Duodenal mucosa (tissue), 2 donors: ENCODE measurements around the gene LITAFD.

Source experiments
- H3K27ac ChIP-seq: one replicate; pipeline ENCODE4 v1.7.0; 2013; ENCODE audit warnings: low read depth, low read length
- H3K27me3 ChIP-seq, 2 donors: one replicate each; pipeline ENCODE4 v1.7.0; 2013; ENCODE audit warnings: low read length in 2 of 2, control low read depth in 1 of 2; ENCODE audit not compliant: insufficient read depth in 2 of 2, control insufficient read depth in 1 of 2
- H3K36me3 ChIP-seq, 2 donors: one replicate each; pipeline ENCODE4 v1.7.0; 2013; ENCODE audit warnings: low read length in 2 of 2, control low read depth in 1 of 2; ENCODE audit not compliant: insufficient read depth in 2 of 2, control insufficient read depth in 1 of 2
- H3K4me1 ChIP-seq, 2 donors: one replicate each; pipeline ENCODE4 v1.7.0; 2013; ENCODE audit warnings: low read length in 2 of 2, control low read depth in 1 of 2; ENCODE audit not compliant: insufficient read depth in 2 of 2, control insufficient read depth in 1 of 2
- H3K4me3 ChIP-seq, 2 donors: one replicate each; pipeline ENCODE4 v1.7.0; 2013; ENCODE audit warnings: low read length in 2 of 2, low read depth in 1 of 2
- H3K9ac ChIP-seq, 2 donors: one replicate each; pipeline ENCODE4 v1.7.0; 2013; ENCODE audit warnings: low read length in 2 of 2, low read depth in 1 of 2
- H3K9me3 ChIP-seq, 2 donors: one replicate each; pipeline ENCODE4 v1.7.0; 2013; ENCODE audit warnings: low read length in 2 of 2, control low read depth in 1 of 2; ENCODE audit not compliant: control insufficient read depth in 1 of 2

The LITAFD gene

DNA sequence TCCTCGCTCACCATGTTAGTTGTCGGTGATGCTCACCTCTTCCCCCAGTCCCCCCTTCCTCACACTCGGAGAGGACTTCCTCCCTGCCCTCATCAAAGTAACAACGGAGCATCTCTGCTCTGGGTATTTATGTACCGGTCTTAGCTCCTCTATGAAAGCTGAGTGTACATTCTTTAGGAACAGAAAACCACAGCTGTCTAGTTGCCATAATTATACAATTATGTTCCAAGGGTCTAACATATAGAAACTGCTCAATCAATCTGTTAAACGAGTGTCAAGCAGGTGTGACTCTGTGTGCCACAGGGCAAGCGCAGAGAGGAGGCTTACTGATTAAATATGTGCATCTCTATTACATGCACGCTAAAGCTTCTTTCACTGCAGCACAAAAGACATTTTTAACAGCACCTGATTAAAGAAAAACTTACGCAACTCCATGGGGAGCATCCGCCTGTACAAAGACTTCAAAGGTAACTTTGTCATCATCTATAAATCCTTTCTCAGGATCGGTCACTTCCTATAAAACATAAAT is 37.8 kb downstream of the LITAFD start:
- no peaks in the 10 kb centered on the region for H3K27me3 ChIP-seq
- H3K27ac ChIP-seq = no peak overlapping the region
- H3K4me3 ChIP-seq = no peak overlapping the region
- no peak overlapping the region for H3K9ac ChIP-seq
- peaks cover 27% of the 10 kb centered on the region in 2 donors for H3K4me1 ChIP-seq
- H3K36me3 ChIP-seq = peaks cover 44 to 74% of the 10 kb centered on the region in 2 donors
- H3K9me3 ChIP-seq = no peaks in the 10 kb centered on the region

DNA sequence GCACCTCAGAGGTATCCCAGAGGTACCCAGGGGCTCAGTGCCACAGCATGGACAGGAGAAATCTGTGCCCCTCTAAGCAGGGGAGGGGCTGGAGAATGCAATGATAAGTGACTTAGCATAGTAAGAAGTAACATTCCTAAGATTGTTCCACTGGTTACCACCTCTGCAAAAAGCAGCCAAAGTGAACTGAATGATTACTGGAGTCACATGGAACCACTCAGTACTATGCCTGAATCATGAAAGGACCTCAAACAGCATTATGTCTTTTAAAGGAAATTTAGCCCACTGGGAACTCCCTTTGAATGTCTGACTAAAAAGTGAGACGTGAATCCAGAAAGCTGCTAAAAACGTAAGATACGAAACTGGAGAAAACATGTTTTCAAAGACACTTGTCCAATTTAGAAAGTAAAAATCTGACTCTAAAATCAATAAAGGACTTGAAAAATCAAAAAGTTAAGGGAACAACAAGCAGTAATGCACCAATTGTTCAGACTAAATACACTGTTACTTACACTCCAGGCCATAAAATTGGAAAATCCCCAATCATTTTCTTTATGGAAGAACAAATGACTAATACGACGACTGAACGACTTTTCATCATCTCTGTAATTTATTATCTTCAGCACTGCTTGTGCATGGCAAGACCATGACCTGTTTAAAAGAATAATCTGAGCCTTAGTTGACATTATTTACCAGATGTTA is 38.6 kb downstream of the LITAFD start:
- Histone ChIP-seq H3K36me3 (peaks cover 42 to 69% of the 10 kb centered on the region in 2 donors), H3K27me3 (no peaks in the 10 kb centered on the region)

DNA sequence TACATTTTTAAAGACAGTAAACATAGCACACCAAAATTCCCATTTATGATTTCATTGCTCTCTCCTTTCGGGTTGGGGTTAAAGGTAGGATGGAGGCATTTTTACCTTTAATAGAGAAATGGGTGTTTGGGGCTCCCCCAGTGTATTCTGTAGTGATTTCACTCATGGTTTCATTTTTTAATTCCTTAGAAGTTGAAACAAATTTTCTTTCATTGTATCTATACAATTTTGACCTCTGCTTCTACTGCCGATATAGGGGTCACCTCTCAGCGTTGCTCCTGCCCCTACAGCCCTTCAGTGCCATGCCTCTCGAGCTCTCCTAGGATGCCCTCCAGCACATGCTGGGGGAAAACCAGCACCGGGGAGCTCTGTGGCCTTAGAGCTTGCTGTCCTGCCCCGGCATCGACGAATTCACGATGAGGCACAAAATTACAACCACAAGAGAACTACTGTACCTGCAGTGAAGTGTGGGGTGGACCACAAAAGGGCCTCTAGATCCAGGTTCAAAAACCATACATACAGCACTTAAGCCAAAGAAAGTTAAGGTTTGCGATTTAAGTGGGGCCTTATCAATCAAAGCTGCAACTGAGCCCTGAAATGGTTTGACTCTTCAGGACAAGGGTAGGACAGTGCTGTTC is 39.3 kb downstream of the LITAFD start:
- no peaks in the 10 kb centered on the region for H3K9me3 ChIP-seq
- peaks cover 41 to 64% of the 10 kb centered on the region in 2 donors for H3K36me3 ChIP-seq
- no peak overlapping the region for H3K4me3 ChIP-seq
- H3K9ac ChIP-seq = no peak overlapping the region
- H3K27me3 ChIP-seq = no peaks in the 10 kb centered on the region
- H3K4me1 ChIP-seq = peaks cover 25 to 29% of the 10 kb centered on the region in 2 donors
- no peak overlapping the region for H3K27ac ChIP-seq

More for the DNA sequence above, 38.6 kb downstream of the LITAFD start:
- Histone ChIP-seq H3K4me1 (peaks cover 32% of the 10 kb centered on the region in 2 donors), H3K9me3 (no peaks in the 10 kb centered on the region), H3K9ac (no peak overlapping the region), H3K4me3 (no peak overlapping the region), H3K27ac (no peak overlapping the region)

DNA sequence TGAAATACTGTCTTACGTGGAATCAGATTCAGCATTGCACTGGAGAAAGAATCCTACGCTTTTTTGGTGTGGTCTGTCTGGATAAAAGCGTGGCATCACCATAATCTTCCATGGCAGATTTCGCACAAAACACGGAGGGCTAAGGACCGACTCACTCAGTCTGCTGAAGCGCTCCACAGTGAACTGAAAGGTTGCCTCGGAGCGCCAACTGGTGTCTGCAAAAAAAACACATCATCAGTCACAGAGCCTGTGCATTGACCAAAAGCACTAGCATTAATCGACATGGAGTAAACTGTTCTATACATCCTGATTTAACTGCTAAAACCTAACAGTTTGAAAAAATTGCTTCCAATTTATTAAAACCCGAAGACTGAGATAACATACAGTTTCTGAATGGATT is 41.0 kb downstream of the LITAFD start:
- H3K4me1 ChIP-seq = peaks cover 29 to 34% of the 10 kb centered on the region in 2 donors
- no peak overlapping the region for H3K9ac ChIP-seq
- peaks cover 38 to 53% of the 10 kb centered on the region in 2 donors for H3K36me3 ChIP-seq
- no peak overlapping the region for H3K27ac ChIP-seq
- H3K9me3 ChIP-seq = no peaks in the 10 kb centered on the region
- H3K4me3 ChIP-seq = no peak overlapping the region
- no peaks in the 10 kb centered on the region for H3K27me3 ChIP-seq

DNA sequence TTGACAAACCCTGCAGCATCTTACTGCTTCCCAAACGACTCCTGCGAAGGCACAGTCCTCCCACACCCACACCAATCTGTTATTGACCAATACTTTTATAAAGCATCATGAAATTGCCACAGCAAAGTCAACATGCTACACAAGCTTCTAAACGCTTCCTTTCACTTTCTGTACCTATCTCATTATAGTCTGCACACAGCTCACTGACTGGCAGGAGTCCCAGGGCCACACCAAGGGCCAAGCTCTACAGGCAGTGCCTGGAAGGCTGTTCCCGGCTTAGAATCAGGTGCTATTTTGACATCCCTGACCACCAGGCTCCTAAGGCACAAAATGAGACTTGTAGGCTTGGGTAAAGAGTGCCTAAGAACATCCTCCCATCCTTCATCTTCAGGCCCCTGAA is 42.1 kb downstream of the LITAFD start:
- Histone ChIP-seq H3K4me3 (no peak overlapping the region), H3K36me3 (peaks cover 44 to 52% of the 10 kb centered on the region in 2 donors), H3K4me1 (peaks cover 35 to 37% of the 10 kb centered on the region in 2 donors), H3K27ac (no peak overlapping the region), H3K9ac (peak overlapping the region in 1 of 2 donors; percentile 16), H3K27me3 (no peaks in the 10 kb centered on the region), H3K9me3 (no peaks in the 10 kb centered on the region)

DNA sequence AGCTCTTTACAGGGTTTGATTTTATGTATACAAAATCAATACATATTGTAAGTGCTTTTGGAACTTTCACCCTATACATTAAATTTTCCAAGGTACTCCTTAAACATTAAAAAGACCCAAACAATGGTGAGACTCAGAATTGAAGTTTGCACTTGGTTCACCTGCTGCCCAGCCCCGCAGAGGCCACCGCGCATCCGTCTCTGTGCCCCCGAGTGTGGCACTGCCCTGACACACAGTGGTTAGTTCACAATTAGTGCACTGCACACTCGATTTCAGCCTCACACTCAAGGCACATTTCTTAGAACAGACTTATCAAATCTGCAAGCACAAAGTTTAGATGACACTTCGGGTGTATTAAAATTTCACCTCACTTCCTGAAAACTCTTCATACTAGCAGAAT is 43.3 kb downstream of the LITAFD start:
- no peak overlapping the region for H3K27ac ChIP-seq
- peaks cover 38 to 41% of the 10 kb centered on the region in 2 donors for H3K4me1 ChIP-seq
- H3K9me3 ChIP-seq = no peaks in the 10 kb centered on the region
- H3K36me3 ChIP-seq = peaks cover 44 to 50% of the 10 kb centered on the region in 2 donors
- no peak overlapping the region for H3K9ac ChIP-seq
- no peaks in the 10 kb centered on the region for H3K27me3 ChIP-seq
- no peak overlapping the region for H3K4me3 ChIP-seq

DNA sequence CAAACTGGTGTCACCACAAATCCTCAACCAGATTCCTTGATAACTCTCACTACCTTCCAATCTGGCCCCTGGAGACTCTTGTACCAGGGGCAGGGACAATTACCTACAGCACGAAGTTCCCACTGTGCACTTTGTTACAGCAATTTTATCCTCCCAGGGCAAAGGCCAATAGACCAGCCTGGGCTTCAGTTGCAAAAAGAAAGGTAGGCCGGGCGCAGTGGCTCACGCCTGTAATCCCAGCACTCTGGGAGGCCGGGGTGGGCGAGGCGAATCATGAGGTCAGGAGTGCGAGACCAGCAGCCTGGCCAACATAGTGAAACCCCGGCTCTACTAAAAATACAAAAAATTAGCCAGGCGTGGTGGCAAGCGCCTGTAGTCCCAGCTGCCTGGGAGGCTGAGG is 44.7 kb downstream of the LITAFD start:
- Histone ChIP-seq H3K9ac (no peak overlapping the region), H3K4me1 (peaks cover 38 to 48% of the 10 kb centered on the region in 2 donors), H3K27ac (no peak overlapping the region), H3K27me3 (no peaks in the 10 kb centered on the region), H3K4me3 (peak overlapping the region in 1 of 2 donors; percentile 25), H3K9me3 (no peaks in the 10 kb centered on the region), H3K36me3 (peaks cover 32 to 39% of the 10 kb centered on the region in 2 donors)

DNA sequence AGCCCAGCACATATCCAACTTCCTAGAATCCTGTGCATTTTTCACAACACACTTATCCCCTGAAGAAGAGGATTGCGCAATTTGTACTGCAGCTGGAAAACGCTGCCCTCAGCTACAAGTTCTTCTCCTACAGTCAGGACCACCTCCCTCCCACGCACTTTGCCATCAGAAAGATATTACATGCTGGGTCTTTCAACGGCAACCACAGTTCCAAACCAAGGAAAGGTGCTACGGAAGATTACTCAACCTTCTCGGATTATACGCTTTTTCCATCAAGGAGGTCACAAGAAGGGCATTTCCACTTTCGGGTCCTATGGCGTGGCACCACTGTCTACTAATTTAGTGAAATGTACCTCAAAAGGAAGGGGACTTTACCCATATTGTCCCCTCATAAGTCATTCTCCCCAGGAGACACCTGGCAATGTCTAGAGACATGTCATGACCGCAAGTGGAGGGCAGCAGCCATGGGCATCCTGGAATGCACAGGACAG is 46.4 kb downstream of the LITAFD start:
- Histone ChIP-seq H3K4me1 (peaks cover 33 to 45% of the 10 kb centered on the region in 2 donors), H3K9me3 (no peaks in the 10 kb centered on the region), H3K27me3 (no peaks in the 10 kb centered on the region), H3K4me3 (no peak overlapping the region), H3K36me3 (peaks cover 21 to 28% of the 10 kb centered on the region in 2 donors), H3K27ac (no peak overlapping the region), H3K9ac (no peak overlapping the region)

DNA sequence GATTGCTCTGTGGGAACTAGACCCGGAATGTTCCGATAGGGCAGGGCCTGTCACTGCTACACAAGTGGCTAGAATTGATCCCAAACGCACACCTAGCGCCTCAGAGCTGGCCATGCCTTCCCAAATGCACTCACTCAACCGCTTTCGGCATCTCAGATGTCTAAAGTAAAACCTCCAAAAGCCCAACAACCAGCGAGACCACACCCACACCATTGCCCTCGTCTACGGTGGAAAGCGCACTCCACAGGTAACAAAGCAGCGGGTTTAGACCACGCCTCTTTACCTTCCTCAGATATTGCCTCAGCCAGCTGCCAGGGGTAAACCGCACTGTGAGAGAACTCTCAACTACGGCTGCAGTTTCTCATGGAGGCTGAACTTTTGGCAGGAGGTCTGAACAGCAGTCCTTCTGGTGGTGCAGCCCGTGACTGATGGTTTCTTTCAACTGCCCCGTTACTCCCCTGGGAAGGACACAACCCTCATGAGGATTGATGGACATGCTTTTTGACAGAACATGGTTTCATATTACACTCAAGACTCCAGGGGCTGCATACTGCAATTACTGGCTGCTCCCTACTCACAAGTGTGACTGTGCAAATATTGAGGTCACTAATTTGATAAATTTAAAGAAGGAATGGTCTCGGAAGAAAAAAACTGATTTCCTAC is 47.1 kb downstream of the LITAFD start:
- H3K4me1 ChIP-seq = peaks cover 29 to 38% of the 10 kb centered on the region in 2 donors
- H3K9me3 ChIP-seq = no peaks in the 10 kb centered on the region
- no peak overlapping the region for H3K9ac ChIP-seq
- no peak overlapping the region for H3K4me3 ChIP-seq
- H3K27ac ChIP-seq = no peak overlapping the region
- H3K27me3 ChIP-seq = no peaks in the 10 kb centered on the region
- peaks cover 21 to 28% of the 10 kb centered on the region in 2 donors for H3K36me3 ChIP-seq

DNA sequence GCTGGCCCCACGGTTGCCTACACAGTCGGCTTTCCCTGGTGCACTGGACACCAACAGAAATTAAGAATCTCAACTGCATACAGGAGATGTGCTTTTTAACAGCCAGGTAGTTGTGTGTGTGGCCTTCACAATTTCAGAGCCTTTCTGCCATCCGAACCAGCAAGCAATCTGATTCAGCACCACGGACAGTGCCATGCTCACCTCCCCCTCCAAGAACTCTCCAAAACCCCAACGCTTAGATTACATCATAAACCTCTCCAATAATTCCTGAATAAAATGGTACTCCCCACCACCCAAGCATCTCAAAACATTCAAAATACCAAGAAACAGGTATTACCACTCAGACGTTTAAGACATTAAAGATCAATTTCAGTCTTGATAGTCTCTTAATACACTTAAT is 49.7 kb downstream of the LITAFD start:
- Histone ChIP-seq H3K9me3 (no peaks in the 10 kb centered on the region), H3K27me3 (no peaks in the 10 kb centered on the region), H3K36me3 (peaks cover 20 to 21% of the 10 kb centered on the region in 2 donors), H3K9ac (no peak overlapping the region), H3K27ac (no peak overlapping the region), H3K4me3 (no peak overlapping the region), H3K4me1 (peaks cover 27 to 31% of the 10 kb centered on the region in 2 donors)
